Left kidney (tissue), 2 donors: ENCODE results near the gene VAV2. TPM values are rescaled to one million over a fixed set of nuclear protein-coding genes. Genes with fewer than 3 reads are reported as not detected.

Experiments used
- DNase-seq: peaks from one replicate; pipeline ENCODE4 v3.0.0-alpha.2; 2013
- polyA plus RNA-seq: library from polyadenylated mRNA; unstranded; fragments of 120-200 nt; gene quantifications from one replicate; pipeline ENCODE4 v1.2.1, GENCODE V29; 2013; ENCODE audit not compliant: insufficient read length

The VAV2 gene
- polyA plus RNA-seq, 1 donor: 35.2 TPM

DNA sequence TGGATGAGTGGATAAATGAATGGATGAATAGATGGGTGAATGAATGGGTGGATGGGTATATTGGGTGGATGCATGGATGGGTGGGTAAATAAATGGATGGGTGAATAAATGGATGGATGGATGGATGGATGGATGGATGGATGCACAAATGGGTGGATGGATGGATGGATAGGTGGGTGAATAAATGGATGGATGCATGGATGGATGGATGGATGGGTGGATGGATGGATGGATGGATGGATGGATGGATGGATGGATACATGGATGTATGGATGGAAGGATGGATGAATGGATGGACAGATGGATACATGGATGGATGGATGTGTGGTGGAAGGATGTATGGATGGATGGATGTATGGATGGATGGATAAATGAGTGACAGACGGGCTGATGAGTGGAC lies 140.4 kb downstream of the VAV2 start:
- no peak for DNase-seq

GRCh38 chr9:133850937-133851336 lies 141.2 kb downstream of the VAV2 start:
- DNase-seq: no peak

GRCh38 chr9:133850161-133850560 lies 142.0 kb downstream of the VAV2 start:
- DNase-seq: no peak

GRCh38 chr9:133849110-133849670 lies 142.9 kb downstream of the VAV2 start:
- DNase-seq: no peak

DNA sequence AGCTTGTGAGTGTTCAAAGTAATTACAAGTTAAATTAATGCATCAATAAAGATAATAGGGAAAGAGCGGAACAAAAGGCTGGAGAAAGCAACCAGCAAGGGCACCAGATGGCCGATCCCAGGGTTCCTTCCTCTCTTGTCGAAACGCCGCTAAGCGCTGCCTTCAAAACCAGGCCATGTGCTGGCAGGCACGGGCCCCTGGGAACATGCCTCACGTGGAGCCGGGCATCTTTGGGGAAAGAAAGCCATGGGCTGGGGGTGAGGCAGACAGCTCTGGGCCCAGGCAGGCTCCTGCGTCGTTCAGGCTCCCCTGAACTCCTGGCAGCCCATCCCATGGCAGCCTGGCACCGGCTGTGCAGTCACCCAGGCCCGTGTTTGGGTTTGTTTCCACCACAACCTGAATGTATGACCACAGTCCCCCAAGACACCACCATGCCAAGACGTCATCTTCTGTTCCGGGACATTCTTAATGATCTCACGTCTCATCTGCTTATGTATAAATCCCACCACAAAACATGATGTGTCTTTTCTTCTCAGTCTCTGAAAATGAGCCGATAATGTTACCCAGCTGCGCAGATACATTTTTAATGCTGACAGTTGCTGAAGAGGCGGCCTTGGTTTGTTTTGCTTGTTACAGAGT lies 143.5 kb downstream of the VAV2 start:
- no peak for DNase-seq

DNA sequence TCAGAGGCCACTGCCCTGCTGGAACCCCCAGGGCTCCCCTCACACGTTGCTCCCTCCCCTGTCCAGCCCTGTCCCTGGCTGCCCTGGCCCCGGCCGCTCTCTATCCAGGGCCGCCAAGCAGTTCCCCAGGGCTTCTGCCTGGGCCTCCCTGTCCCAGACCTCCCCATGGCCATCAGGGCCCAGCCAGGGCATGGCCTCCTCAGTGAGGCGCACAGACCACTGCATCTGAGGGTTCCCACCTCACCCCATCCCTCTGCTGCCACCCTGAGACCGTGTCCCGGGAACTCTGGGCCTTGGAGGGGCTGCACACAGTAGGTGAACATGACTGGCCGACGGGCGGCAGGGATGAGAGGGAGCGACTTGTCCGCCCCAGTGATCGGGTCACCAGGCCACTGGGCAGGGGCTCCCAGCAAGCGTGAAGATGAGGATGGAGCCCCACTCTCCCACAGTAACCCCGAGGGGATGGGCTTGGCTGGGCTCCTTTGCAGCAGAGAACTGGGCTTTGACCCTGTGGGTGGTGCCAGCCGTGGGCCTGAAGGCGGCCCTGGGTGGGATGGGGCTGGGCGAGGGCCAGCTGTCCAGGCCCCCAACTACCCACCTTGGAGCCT lies 145.5 kb downstream of the VAV2 start:
- DNase-seq: no peak

DNA sequence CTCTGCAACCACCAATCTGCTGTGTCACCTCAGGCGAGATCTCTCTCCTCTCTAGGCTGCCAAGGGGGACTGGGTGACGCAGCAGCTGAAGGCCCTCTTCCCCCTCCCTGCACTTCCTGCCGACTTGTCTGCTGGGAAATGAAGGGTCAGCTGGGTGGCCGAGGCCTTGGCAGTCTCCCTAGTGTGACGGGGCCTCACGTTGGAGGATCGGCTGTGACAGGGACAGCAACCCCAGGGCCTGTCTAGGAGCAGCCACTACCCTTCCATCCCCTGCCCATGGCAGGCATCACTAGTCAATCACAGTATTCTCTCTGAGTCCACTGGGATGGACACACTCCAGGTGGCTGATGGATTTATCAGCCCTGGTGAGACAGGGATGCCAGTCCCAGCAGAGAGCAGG lies 146.7 kb downstream of the VAV2 start:
- DNase-seq: no peak

DNA sequence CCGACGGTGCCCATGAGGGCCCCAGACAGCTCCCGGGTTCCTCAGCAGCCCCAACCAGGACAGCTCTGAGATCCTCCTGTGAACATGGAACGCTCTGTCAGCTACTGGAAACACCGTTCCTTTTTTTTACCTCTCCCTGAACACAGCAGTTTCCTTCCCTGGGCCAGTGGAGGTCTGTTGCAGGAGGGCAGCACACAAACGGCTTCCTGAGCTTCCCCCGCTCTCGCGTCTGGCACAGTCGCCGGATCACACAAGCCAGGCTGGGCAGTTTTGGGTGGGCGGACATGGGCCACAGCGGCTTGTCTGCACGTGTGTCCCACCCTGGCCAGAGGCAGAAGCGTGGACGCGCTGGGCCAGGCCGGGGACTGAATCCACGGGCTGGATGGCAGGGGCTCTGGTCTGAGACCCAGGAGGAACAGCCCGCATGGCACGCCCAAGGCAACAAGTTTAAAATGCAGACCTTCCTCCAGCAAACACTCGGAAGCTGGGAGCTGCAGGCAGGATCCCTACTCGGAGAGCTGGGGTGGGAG lies 147.2 kb downstream of the VAV2 start:
- no peak for DNase-seq

- no peak for DNase-seq
Measured at GRCh38 chr9:133844398-133844784, 147.7 kb downstream of the VAV2 start.

DNA sequence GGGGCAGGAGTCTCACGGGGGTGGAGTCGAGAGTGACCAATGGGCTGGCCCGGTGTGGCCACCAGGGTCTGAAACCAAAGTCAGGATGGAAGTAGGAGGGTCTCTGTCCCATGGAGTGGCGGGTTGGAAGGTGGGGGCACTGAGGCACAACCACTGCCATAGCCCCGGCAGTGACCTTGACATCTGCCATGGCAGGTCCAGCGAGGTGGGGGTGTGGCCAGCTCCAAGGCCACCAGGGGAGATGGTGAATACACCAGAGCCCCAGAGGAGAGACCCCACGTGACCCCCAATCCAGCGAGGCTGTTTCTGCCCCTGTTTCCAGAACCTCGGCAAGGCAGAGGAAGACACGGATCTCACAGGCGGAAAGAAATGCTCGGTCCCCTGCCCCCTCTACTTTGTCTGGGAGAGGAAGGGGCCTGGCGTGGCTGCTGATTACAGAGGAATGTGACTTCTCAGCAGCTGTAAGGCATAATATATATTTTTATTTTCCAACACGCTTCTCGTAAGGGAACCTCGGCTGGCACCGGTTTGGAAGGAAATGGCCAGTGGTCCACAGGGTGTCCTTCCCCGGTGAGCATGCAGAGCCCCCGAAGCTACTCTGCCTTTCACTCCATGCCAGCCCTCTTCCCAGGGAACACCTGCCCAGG lies 148.2 kb downstream of the VAV2 start:
- DNase-seq: no peak

DNA sequence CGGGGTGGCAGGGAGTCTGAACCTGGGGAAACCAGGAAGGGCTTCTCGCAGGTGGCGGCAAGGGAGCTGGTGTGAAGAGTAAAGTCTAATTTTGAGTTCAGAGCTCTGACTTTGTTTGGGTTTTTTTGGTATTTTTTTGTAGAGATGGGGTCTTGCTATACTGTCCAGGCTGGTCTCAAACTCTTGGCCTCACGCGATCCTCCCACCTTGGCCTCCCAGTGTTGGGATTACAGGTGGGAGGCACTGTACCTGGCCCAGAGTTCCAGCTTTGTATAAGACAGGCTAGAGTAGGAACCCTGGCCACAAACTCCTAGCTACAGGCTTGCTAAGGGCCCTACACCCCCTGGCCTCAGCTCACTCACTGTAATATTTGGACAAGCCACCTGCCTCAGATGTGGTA lies 148.9 kb downstream of the VAV2 start:
- DNase-seq: no peak

- DNase-seq: no peak
Measured at GRCh38 chr9:133842721-133843227, 149.3 kb downstream of the VAV2 start.

DNA sequence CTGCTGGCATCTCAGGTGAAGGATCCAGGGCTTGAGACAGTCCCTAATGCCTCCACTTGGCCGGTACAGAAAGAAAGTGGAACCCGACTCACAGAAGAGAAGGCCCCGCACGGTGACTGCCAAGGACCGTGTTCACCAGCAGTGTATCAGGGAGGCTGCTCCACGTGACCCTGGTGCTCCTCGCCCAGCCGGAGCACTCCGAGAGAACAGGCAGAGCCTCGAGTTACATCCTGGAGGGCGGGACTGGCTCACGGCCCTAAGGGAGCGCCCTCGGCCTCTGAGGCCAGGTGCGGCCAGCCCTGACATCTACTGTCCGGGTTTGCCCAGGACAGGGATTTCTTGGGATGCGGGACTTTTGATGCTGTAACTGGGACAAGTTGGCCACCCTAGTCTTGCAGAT lies 149.9 kb downstream of the VAV2 start:
- no peak for DNase-seq

DNA sequence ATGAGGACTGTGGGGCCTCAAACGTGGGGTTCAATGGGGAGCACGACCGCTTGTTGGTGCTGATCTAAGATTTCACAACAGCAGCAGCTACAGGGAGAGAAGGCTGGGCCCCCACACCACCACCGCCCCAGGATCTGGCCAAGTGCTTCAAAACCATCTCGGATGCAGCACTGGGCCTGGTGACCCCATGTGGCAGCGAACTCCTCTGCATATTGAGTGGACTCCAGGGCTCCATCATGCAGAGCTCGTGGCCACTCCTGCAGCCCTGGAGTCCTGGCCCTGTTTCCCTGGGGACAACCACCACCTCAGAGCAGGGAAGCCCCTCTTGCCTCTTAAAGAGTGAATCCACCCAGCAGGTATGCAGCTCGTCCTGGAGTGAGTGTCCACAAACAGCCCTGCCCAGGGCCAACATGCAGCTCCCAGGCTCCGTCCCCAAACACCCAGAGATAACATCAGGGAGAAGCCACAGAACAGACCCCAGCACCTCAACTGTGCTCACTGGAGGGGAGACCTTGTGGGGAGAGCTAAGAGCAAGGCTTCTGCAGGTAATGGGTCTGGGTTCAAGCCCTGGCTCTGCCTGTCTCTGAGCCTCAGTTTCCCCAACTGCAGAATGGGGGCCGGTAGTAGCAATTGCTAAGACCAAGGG lies 150.8 kb downstream of the VAV2 start:
- no peak for DNase-seq

DNA sequence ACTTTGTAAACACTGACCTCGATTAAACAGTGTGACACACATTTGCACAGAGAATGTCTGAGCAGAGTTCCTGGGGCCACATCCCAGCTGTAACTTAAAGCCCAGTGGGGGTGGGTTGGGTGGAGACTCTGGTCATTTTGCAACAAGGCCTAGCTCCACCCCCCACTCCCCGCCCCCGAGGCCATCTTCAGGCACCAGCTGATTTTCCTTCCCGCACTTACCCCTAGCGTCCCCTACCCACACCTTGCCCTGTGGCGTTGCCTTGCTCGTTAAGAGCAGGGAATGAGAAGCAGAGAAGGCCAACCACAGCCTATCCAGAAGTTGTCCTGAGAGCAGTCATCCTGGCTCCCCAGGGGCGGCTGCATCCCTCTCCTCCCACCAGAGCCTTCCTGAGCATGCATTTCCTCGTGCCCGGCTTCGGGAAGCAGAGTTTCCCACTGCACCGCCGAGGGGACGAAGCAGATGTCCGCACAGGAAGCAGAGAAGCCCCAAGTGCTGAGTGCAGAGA lies 152.2 kb downstream of the VAV2 start:
- no peak for DNase-seq

GRCh38 chr9:133838859-133839507 lies 153.1 kb downstream of the VAV2 start:
- DNase-seq: no peak

GRCh38 chr9:133837627-133838597 lies 154.2 kb downstream of the VAV2 start:
- DNase-seq: no peak

DNA sequence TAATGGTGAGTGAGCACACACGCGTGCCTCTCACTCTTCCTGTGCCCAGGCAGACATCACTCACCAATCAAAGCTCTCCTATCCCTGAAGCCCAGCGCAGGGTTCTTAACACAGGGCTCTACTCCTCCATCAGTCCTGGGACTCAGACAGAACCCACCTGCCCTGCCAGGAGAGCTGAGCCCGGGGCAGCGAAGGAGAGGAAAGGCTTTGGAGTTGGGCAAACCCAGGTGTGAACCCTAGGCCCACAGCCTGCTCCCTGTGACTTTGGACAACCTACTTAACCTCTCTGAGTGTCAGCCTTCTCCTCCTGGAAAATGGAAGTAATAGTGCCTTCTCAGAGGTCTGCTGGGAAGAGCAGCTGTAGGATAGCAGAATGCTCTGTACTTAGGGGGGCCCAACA lies 155.3 kb downstream of the VAV2 start:
- DNase-seq: no peak

- no peak for DNase-seq
Measured at GRCh38 chr9:133836001-133836758, 155.9 kb downstream of the VAV2 start.
